Panc1 (cell line): Measurements from ENCODE around the gene APOL5. TPM values are rescaled to one million over a fixed set of nuclear protein-coding genes. Genes with fewer than 3 reads are reported as not detected.

Source experiments
- ATAC-seq: fragments of 200-7000 bp; cut with Tn5 transposase; 2 replicates; pipeline ENCODE4 v1.9.1; 2020; ENCODE audit warnings: mild to moderate bottlenecking, moderate library complexity
- BruUV-seq: library from RNA; stranded (reverse); fragments of 400-500 nt; replicated peaks from 2 replicates; lab custom pipeline; 2021; lab: Mats Ljungman, UMichigan
- CTCF ChIA-PET: fragments of 300-600 bp; sonication (Branson Sonifier 250); formaldehyde crosslinking; loops from one replicate; lab custom pipeline; 2022; ENCODE audit warnings: antibody characterized with exemption; lab: Charles Lee
- POLR2A ChIA-PET: fragments of 300-600 bp; sonication (Branson Sonifier 250); formaldehyde crosslinking; loops from one replicate; lab custom pipeline; 2022; ENCODE audit warnings: antibody characterized with exemption; lab: Charles Lee
- DNase-seq: peaks from one replicate; pipeline ENCODE4 v3.0.0-alpha.2; 2010; ENCODE audit warnings: low read depth, low spot score
- H3K27ac ChIP-seq: 2 replicates; pipeline ENCODE4 v1.5.1; 2011; ENCODE audit warnings: mild to moderate bottlenecking, low read length, inconsistent platforms
- H3K27me3 ChIP-seq: fragments of 200-500 bp; sonication (Bioruptor generic); 2 replicates; pipeline ENCODE4 v1.6.0; 2014; ENCODE audit warnings: low read length, inconsistent platforms; ENCODE audit not compliant: control insufficient read depth, insufficient read depth
- H3K36me3 ChIP-seq: fragments of 200-500 bp; sonication (Bioruptor generic); 2 replicates; pipeline ENCODE4 v1.5.1; 2014; ENCODE audit warnings: inconsistent platforms, mild to moderate bottlenecking, low read length, moderate library complexity; ENCODE audit not compliant: control insufficient read depth, insufficient read depth
- H3K4me1 ChIP-seq: 2 replicates; pipeline ENCODE4 v1.5.1; 2011; ENCODE audit warnings: inconsistent platforms, mild to moderate bottlenecking, low read length, moderate library complexity; ENCODE audit not compliant: control insufficient read depth, insufficient read depth
- H3K4me3 ChIP-seq, 2 experiments: 2 replicates each; pipeline ENCODE4 v1.5.1; 2011 to 2012; ENCODE audit warnings: low read depth in 2 of 2, low read length in 2 of 2, mild to moderate bottlenecking in 2 of 2, inconsistent platforms in 1 of 2, moderate library complexity in 1 of 2
- H3K9me3 ChIP-seq: fragments of 200-500 bp; sonication (Bioruptor generic); 2 replicates; pipeline ENCODE4 v1.5.1; 2014; ENCODE audit warnings: low read depth, mild to moderate bottlenecking, inconsistent platforms, low read length, moderate library complexity; ENCODE audit not compliant: control insufficient read depth, insufficient read depth
- POLR2AphosphoS5 ChIP-seq: IDR thresholded peaks from 2 replicates; pipeline ENCODE4 v1.6.1; 2012; ENCODE audit warnings: mild to moderate bottlenecking, low read depth, low read length, moderate library complexity
- SIN3A ChIP-seq: IDR thresholded peaks from 2 replicates; pipeline ENCODE4 v1.6.1; 2012; ENCODE audit warnings: low read depth, mild to moderate bottlenecking, low read length, moderate library complexity, borderline replicate concordance; ENCODE audit not compliant: insufficient read depth
- TCF7L2 ChIP-seq: IDR thresholded peaks from 2 replicates; pipeline ENCODE4 v1.6.1; 2011; ENCODE audit warnings: mild to moderate bottlenecking, low read depth, low read length, inconsistent platforms
- in situ Hi-C: cut with HindIII; loops from 2 replicates; pipeline ENCODE4 v1.10.0; 2016; ENCODE audit warnings: low sequenced_read_pairs, low pct_unique_long_range_greater_than_20kb
- intact Hi-C: fragments of 100-400 bp; cut with micrococcal nuclease; formaldehyde crosslinking; loops from one replicate; pipeline ENCODE4 v1.10.0; 2022; ENCODE audit not compliant: unreplicated experiment
- total RNA-seq: library from RNA; stranded (reverse); gene quantifications from one replicate; pipeline ENCODE4 v1.2.1, GENCODE V29; 2021; ENCODE audit not compliant: unreplicated experiment
- TF ChIP-seq, protein P1 (sequence below): fragments of 450-650 bp; IDR thresholded peaks from 2 replicates; pipeline ENCODE4 v1.5.1; 2017; ENCODE audit warnings: mild to moderate bottlenecking
- TF ChIP-seq, protein P2 (sequence below), 2 experiments: IDR thresholded peaks; 2 replicates each; pipeline ENCODE4 v1.6.1; 2011 to 2012; ENCODE audit warnings: low read depth in 2 of 2, control low read depth in 1 of 2, low read length in 1 of 2, mild to moderate bottlenecking in 1 of 2, moderate library complexity in 1 of 2; ENCODE audit not compliant: insufficient read depth in 1 of 2

APOL5 gene
- total RNA-seq, 1 experiment from 2014 or later = not detected

DNA sequence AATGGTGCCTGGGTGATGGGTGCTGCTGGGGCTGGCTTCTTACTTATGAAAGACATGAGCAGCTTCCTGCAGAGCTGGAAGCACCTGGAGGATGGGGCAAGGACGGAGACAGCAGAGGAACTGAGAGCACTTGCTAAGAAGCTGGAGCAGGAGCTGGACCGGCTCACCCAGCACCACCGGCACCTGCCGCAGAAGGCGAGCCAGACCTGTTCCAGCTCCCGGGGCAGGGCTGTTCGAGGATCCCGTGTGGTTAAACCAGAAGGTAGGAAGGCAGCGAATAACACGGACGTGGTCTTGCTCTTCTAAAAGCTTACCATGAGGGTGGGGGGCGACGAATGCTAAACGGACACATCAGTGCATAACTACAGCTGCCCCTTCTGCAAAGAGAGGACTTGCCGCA, 9.3 kb downstream of the APOL5 start:
- Histone ChIP-seq H3K36me3 (no peaks in the 10 kb centered on the region), H3K27me3 (no peaks in the 10 kb centered on the region), H3K27ac (no peak overlapping the region), H3K9me3 (no peaks in the 10 kb centered on the region), H3K4me1 (no peaks in the 10 kb centered on the region), H3K4me3 (no peak overlapping the region)
- ChIA-PET POLR2A (no interaction called here), CTCF (no interaction called here)
- no TSS peak for BruUV-seq
- in situ Hi-C loops (no loop called here), intact Hi-C loops (no loop called here)
- DNase-seq = no peak
- TF ChIP-seq TCF7L2 (no peak), POLR2AphosphoS5 (no peak), SIN3A (no peak)
- TF ChIP-seq, protein P1, sequence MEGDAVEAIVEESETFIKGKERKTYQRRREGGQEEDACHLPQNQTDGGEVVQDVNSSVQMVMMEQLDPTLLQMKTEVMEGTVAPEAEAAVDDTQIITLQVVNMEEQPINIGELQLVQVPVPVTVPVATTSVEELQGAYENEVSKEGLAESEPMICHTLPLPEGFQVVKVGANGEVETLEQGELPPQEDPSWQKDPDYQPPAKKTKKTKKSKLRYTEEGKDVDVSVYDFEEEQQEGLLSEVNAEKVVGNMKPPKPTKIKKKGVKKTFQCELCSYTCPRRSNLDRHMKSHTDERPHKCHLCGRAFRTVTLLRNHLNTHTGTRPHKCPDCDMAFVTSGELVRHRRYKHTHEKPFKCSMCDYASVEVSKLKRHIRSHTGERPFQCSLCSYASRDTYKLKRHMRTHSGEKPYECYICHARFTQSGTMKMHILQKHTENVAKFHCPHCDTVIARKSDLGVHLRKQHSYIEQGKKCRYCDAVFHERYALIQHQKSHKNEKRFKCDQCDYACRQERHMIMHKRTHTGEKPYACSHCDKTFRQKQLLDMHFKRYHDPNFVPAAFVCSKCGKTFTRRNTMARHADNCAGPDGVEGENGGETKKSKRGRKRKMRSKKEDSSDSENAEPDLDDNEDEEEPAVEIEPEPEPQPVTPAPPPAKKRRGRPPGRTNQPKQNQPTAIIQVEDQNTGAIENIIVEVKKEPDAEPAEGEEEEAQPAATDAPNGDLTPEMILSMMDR = no peak
- TF ChIP-seq, protein P2, sequence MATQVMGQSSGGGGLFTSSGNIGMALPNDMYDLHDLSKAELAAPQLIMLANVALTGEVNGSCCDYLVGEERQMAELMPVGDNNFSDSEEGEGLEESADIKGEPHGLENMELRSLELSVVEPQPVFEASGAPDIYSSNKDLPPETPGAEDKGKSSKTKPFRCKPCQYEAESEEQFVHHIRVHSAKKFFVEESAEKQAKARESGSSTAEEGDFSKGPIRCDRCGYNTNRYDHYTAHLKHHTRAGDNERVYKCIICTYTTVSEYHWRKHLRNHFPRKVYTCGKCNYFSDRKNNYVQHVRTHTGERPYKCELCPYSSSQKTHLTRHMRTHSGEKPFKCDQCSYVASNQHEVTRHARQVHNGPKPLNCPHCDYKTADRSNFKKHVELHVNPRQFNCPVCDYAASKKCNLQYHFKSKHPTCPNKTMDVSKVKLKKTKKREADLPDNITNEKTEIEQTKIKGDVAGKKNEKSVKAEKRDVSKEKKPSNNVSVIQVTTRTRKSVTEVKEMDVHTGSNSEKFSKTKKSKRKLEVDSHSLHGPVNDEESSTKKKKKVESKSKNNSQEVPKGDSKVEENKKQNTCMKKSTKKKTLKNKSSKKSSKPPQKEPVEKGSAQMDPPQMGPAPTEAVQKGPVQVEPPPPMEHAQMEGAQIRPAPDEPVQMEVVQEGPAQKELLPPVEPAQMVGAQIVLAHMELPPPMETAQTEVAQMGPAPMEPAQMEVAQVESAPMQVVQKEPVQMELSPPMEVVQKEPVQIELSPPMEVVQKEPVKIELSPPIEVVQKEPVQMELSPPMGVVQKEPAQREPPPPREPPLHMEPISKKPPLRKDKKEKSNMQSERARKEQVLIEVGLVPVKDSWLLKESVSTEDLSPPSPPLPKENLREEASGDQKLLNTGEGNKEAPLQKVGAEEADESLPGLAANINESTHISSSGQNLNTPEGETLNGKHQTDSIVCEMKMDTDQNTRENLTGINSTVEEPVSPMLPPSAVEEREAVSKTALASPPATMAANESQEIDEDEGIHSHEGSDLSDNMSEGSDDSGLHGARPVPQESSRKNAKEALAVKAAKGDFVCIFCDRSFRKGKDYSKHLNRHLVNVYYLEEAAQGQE (IDR thresholded peaks at IDR 0.05; ENCODE audit: insufficient read depth in 1 of 2, low read depth in 2 of 2, low read length in 1 of 2) = no peak
- ATAC-seq = no peak

DNA sequence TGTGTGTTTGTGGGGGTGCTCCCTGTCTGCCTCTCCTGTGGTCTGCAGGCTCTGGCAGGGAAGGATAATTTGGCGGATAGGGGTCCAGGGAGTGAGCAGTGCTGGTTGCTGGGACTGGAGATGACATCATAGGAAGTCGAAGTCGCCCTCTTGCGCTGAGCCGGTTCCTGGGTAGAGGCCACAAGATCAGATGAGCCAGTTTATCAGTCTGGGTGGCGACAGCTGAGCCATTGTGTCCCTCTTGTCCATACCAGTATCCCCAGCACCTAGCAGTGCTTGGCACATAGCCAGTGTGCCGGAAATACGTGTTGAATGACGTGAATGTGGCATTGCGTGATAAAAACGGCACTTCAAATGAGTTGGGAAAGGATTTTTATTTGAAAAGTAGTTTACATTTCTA, 9.8 kb downstream of the APOL5 start:
- POLR2A ChIA-PET = no interaction called here
- no peak for DNase-seq
- no peak overlapping the region for H3K4me3 ChIP-seq
- H3K4me1 ChIP-seq = no peaks in the 10 kb centered on the region
- no peak overlapping the region for H3K27ac ChIP-seq
- no peaks in the 10 kb centered on the region for H3K36me3 ChIP-seq
- H3K27me3 ChIP-seq = no peaks in the 10 kb centered on the region
- CTCF ChIA-PET = no interaction called here
- no peaks in the 10 kb centered on the region for H3K9me3 ChIP-seq
- intact Hi-C loops (no loop called here), in situ Hi-C loops (no loop called here)
- TF ChIP-seq POLR2AphosphoS5 (no peak), TCF7L2 (no peak), SIN3A (no peak)
- TF ChIP-seq, protein P2 (IDR thresholded peaks at IDR 0.05; ENCODE audit: insufficient read depth in 1 of 2, low read depth in 2 of 2, low read length in 1 of 2) = no peak
- TF ChIP-seq, protein P1 = no peak
- no TSS peak for BruUV-seq
- no peak for ATAC-seq
